Left ventricle myocardium superior (tissue), 1 donor: ENCODE measurements around the gene SELENOK. TPM values are rescaled to one million over a fixed set of nuclear protein-coding genes. Genes with fewer than 3 reads are reported as not detected.

Source experiments
- ATAC-seq: fragments of 200-7000 bp; cut with Tn5 transposase; one replicate; pipeline ENCODE4 v1.9.1; 2020; ENCODE audit warnings: mild to moderate bottlenecking, moderate library complexity
- DNase-seq: peaks from one replicate; pipeline ENCODE4 v3.0.0-alpha.2; 2020
- intact Hi-C: fragments of 100-400 bp; cut with micrococcal nuclease; formaldehyde crosslinking; loops from one replicate; pipeline ENCODE4 v1.11.0; 2022
- total RNA-seq: library from RNA; stranded (reverse); fragmentation: NEBNext Ultra II Directional; extraction: Animal tissue kit (Norgen Biotek cat#: 25700); gene quantifications from one replicate; pipeline ENCODE4 v1.2.1, GENCODE V29; 2021
- donor health status: DM: no; HTN: yes; CAD: no; lungs with severe emphysema.

The SELENOK gene
- total RNA-seq, 1 donor from 2014 or later = 111 TPM

DNA sequence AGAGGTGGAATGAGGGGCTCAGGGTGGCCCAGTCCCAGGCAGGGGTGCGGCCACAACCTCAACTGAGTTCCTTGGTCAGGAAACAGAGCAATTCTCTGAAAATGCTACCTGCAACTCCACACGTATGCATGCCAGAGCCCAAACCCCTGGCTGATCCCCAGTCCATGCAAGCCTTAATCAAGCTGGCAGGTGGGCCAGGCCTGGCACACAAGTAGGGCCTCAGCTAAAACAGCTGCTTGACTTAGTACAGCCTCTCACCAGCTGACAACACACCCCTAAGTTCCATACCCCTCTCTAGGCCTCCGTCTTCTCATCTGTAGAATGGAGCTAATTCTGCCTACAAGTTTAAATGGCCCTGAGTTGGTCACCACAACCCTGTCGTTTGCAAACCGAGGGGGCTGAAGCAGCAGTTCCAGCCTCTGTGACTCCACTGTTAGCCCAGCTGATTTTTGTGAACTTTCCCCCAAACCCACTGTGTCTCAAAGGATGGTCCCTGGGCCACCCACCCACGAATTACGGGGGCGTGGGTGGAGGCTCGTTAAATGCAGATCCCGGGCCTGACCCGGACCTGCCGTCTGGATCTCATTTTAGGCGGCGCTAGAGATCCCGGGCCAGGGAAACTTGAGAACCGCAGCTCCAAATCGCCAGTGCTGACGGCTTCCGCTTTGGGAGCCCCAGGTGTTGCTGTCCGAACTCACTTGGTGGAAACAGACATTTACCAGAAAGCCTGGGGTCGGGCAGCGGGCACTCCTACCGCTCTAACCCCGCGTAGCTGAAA, 46.4 kb downstream of the SELENOK start:
- DNase-seq (peak; percentile 76), ATAC-seq (peak; percentile 71)
- intact Hi-C loops = no loop called here

DNA sequence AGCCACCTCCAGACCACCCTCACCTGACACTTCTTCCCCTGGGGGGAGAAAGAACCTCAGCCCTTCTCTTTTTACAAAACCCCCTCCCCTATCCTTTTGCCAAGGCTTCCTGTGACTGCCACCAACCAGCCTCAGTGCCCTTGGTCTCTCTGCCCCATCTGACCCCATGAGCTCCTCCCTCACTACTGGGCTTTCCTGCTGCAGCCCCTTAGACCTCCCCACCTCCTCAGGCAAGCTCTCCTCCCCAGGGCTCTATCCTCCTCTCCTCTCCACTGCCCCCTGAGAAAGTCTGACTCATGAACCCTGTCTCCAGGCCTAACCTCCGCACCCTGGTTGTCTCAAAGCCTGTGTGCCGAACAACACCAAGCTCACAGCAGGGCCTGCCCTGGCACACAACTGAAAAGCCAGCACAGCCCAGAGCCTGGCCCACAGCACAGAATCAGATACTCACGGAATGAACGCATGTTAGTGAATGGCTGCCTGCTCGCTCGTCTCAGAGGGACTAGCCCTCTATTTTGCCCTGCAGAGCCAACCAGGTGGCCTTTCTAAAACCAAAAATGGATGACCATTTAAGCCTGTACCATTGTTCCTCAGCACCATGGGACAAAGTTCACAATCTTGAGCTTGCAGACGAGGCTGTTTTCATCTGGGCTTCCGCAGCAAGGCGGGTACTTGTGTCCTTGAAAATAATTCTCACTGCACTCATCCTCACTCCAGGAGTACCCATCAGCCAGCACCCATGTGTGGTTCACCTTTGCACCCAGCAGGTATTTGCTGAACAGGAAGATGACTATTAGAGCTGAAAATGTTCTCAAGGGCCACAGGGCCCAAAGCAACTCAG, 47.2 kb downstream of the SELENOK start:
- ATAC-seq (no peak), DNase-seq (no peak)
- intact Hi-C loops = no loop called here

DNA sequence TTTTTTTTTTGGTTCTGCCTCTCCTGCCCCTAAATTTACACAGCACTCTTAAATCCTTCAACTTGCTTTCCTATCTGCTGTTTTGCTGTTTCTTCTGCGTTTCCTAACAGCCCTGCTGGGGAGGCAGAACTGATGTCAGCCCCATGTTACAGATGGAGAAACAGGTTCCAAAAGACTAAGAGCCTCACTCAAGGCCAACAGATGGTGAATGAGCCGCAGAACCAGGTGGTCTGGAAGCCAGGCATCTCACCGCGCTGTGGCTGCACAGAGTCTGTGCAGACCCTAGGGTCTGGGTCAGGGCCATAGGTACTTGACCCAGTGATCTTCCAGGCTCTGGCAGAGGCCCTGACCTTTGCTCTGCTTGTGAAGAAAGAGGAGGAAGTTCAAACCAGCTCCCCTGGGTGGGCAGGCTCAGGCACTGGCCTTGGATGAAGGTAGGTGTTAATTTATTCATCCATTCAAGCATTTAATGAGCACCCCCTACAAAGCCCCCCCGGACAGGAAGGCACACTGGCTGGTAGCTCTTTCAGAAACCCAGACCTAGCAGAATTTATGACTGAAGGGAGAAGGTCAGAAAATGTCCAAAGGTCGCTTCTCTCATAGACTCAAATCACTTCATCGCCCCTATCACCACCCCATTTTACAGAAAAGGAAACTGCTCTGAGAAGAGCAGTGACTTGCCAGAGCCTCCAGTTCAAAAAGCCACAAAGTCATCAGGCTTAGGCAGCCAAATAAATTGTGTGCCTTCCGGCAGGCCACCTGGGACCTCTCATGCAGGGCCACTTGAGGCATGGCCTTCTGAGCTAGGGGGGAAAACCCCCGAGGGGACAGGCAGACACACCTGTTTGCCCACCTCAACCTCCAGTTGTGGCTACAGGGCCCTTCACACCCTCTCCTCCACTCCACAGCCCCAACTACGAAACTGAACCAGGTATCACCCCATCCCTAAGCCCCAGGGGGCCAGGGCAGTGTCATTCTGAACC, 48.2 kb downstream of the SELENOK start:
- no peak for ATAC-seq
- intact Hi-C loops = no loop called here
- no peak for DNase-seq

GRCh38 chr3:53842436-53843194, 49.0 kb downstream of the SELENOK start:
- DNase-seq (peak; percentile 60), ATAC-seq (peak; percentile 34)
- intact Hi-C loops = no loop called here

- DNase-seq (no peak), ATAC-seq (no peak)
- intact Hi-C loops = no loop called here
Observed at GRCh38 chr3:53841296-53841695, 50.4 kb downstream of the SELENOK start.

DNA sequence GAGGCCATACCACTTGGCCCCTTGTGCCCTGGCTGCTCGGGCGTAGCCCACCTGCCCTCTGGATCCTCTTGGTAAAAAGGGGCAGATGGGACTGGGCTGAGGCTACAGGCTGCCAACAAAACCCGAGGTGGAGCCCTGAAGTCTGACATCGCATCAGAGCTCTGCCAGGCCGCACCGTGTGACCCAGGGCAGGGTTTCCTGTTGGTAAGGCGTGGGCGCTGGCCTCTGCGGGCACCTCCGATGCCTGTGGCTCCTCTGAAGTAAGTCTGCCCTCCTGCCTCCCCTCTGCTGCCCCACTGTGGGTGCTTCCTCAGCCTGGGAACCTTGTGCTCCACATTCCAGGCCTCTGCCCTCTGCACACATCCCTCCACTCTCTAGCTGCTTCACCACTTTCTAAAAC, 54.3 kb downstream of the SELENOK start:
- ATAC-seq (no peak), DNase-seq (no peak)
- intact Hi-C loops = no loop called here

DNA sequence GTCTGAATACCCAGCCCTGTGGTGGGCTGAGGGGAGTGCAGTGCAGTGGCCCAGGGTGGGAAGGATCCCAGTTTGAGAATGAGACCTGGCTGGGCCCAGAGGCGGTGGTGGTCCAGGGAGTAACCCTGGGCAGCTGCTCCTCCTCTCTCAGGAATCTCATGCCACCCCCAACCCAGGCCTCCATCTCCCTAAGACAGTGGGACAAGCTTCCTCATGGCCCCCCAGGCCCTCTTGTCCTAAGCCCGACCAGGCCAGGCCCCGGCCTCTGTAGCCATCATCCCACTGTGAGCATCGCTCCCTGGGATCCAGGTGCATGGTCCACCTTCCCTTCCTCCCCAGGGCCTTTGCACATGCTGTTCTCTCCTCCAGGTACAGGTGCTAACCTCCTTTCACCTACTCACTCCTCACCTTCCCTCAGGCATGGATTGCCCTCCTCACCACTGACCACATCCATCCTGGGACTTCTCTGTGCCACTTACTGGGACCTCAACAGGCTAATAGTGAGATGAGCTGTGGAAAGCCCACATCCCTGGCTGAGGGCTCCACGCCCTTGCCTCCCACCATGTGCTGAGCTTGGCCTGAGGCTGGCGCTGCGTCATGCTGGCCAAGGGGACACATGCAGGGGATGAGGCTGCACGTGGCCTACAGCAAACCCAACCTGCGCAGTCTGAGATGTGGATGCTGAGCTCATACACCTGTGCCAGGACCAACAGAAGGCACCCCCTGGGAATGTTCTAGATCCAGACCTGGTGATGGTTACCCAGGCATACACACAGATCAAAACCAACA, 55.4 kb downstream of the SELENOK start:
- intact Hi-C loops = no loop called here
- ATAC-seq (no peak), DNase-seq (no peak)

DNA sequence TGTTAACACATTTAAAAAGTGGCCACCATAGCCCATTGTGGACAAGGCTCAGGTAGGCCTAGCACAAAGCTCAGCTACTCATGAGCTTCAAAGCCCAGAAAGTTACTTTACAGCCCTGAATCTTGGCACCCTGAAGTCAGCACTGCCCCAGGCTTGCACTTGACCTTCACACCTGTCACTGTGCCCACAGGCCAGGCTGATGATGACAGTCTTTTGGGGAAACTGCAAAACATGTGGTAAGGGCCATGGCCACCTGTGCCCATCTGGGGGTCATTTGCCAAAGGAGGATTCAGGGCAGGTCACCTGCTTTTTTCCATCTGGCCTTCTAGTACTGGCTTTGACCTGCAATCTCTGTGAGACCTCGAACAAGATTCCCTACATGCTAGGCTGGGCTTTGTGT, 56.4 kb downstream of the SELENOK start:
- ATAC-seq = no peak

DNA sequence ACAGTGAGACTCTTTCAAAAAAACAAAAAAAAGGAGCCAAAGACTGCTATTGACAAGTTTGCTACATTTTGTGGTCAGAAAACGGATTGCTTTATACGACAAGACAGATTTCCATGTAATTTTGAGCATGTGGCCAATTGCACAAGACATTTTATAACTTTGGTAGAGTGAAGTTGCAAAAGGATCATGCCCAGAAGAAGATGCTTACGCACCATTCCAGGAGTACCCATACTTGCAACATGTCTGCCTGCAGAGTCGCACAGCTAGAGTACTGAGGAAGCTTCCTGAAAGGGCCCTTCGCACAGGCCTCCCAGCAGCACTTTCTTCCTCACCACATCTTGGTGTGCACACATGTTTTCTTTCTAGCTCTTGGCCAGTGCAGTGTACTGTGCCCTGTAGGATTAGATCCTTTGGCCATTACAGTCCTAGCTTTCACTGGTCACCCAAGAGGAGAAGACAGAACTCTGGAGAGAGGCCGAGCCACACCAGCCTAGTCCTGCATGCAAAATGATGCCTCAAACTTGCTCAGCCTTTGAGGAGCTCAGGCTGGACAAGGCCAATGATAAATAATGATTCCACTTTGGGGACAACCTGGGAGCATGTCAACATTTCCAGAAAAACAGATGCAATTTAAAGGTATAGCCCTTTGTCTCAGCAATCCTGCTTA, 57.1 kb downstream of the SELENOK start:
- intact Hi-C loops = no loop called here
- DNase-seq = no peak
- no peak for ATAC-seq

More for the DNA sequence above, 56.4 kb downstream of the SELENOK start:
- DNase-seq = no peak
- intact Hi-C loops = no loop called here

Other genes with a start within 250 kb of the SELENOK start
- gene CHDH, start 45.4 kb downstream of the SELENOK start, total RNA-seq = 12.7 TPM
- gene IL17RB, start 45.3 kb downstream of the SELENOK start, total RNA-seq = 3.1 TPM
- gene ACTR8, start 9.7 kb downstream of the SELENOK start, total RNA-seq = 30.5 TPM
- gene CACNA2D3, start 230.7 kb upstream of the SELENOK start, total RNA-seq = 26.9 TPM